Embryonic facial prominence (tissue), 1 donor: ENCODE results near the gene KIAA1614.
"Not testable (repeated sequence)": the region's sequence is repeated elsewhere in the genome, so short reads cannot be mapped to it uniquely, and the experiment has no call there.

ENCODE experiments used
- DNase-seq: peaks from one replicate; pipeline ENCODE4 v3.0.0-alpha.2; 2016; ENCODE audit errors: extremely low spot score

KIAA1614 gene

GRCh38 chr1:180964056-180964455 lies 51.4 kb downstream of the KIAA1614 start:
- DNase-seq, result no peak

GRCh38 chr1:180964595-180964994 lies 51.9 kb downstream of the KIAA1614 start:
- no peak for DNase-seq

GRCh38 chr1:180966312-180966711 lies 53.6 kb downstream of the KIAA1614 start:
- DNase-seq, result no peak

- DNase-seq, result no peak
Observed at GRCh38 chr1:180966744-180967536, 54.2 kb downstream of the KIAA1614 start.

GRCh38 chr1:180967558-180967957 lies 54.9 kb downstream of the KIAA1614 start:
- DNase-seq, result no peak

GRCh38 chr1:180968834-180969233 lies 56.1 kb downstream of the KIAA1614 start:
- not testable (repeated sequence) for DNase-seq

GRCh38 chr1:180969434-180969833 lies 56.7 kb downstream of the KIAA1614 start:
- DNase-seq, result no peak

- DNase-seq, result no peak
Observed at GRCh38 chr1:180970333-180971079, 57.8 kb downstream of the KIAA1614 start.

GRCh38 chr1:180971273-180971997 lies 58.7 kb downstream of the KIAA1614 start:
- no peak for DNase-seq

- no peak for DNase-seq
Observed at GRCh38 chr1:180973369-180973768, 60.7 kb downstream of the KIAA1614 start.

GRCh38 chr1:180974236-180974635 lies 61.5 kb downstream of the KIAA1614 start:
- DNase-seq, result no peak

- DNase-seq, result no peak
Observed at GRCh38 chr1:180975551-180975950, 62.9 kb downstream of the KIAA1614 start.

GRCh38 chr1:180976191-180976590 lies 63.5 kb downstream of the KIAA1614 start:
- DNase-seq, result no peak

- DNase-seq, result no peak
Observed at GRCh38 chr1:180976732-180977357, 64.1 kb downstream of the KIAA1614 start.

GRCh38 chr1:180981596-180982387 lies 69.1 kb downstream of the KIAA1614 start:
- no peak for DNase-seq

GRCh38 chr1:180982422-180982821 lies 69.7 kb downstream of the KIAA1614 start:
- DNase-seq, result no peak

- DNase-seq, result no peak
Observed at GRCh38 chr1:180988253-180988752, 75.6 kb downstream of the KIAA1614 start.

GRCh38 chr1:180994262-180994661 lies 81.6 kb downstream of the KIAA1614 start:
- DNase-seq, result no peak

GRCh38 chr1:180997843-180998504 lies 85.3 kb downstream of the KIAA1614 start:
- no peak for DNase-seq
